HCT116 (cell line): ENCODE data around the gene TJP1. TPM values are rescaled to one million over a fixed set of nuclear protein-coding genes. Genes with fewer than 3 reads are reported as not detected.

Experiments
- ATAC-seq: fragments of 200-7000 bp; cut with Tn5 transposase; 2 replicates; pipeline ENCODE4 v1.9.1; 2020; ENCODE audit warnings: mild to moderate bottlenecking, moderate library complexity
- BruUV-seq: library from RNA; stranded (reverse); fragments of 400-500 nt; replicated peaks from 2 replicates; lab custom pipeline; 2021; lab: Mats Ljungman, UMichigan
- CTCF ChIA-PET: fragments of 300-600 bp; sonication (Branson Sonifier 250); formaldehyde crosslinking; loops from one replicate; lab custom pipeline; 2021; ENCODE audit warnings: antibody characterized with exemption; lab: Charles Lee
- POLR2A ChIA-PET: fragments of 300-600, 350-600 bp; sonication (Branson Sonifier 250); formaldehyde crosslinking; loops from one replicate; lab custom pipeline; 2021; ENCODE audit warnings: antibody characterized with exemption; lab: Charles Lee
- RAD21 ChIA-PET, 2 experiments: fragments of 300-600 bp; sonication (Branson Sonifier 250); formaldehyde crosslinking; loops; one replicate each; lab custom pipeline; 2023; ENCODE audit warnings: low total read pairs in 2 of 2; ENCODE audit not compliant: uncharacterized antibody in 2 of 2, unreplicated experiment in 2 of 2, low non-redundant PET in 1 of 2; lab: Charles Lee
- DNase-seq: peaks from one replicate; pipeline ENCODE4 v3.0.0-alpha.2; 2010; ENCODE audit warnings: low read depth, low spot score
- H2AFZ ChIP-seq: fragments of 200-600 bp; shearing (Covaris generic), sonication (generic); 2 replicates; pipeline ENCODE4 v1.6.1; 2017; ENCODE audit warnings: low read depth, mixed run types, mixed read lengths, antibody characterized with exemption, low read length; ENCODE audit not compliant: poor library complexity, severe bottlenecking
- H3K27ac ChIP-seq: 2 replicates; pipeline ENCODE4 v1.5.1; 2012; ENCODE audit warnings: low read depth, low read length
- H3K27me3 ChIP-seq: fragments of 200-600 bp; sonication (generic); 2 replicates; pipeline ENCODE4 v1.6.1; 2016; ENCODE audit warnings: mixed run types, low read length, mixed read lengths; ENCODE audit not compliant: insufficient read depth
- H3K36me3 ChIP-seq, 2 experiments: fragments of 200-500 bp in 1 of 2; fragments of 200-600 bp in 1 of 2; sonication (Bioruptor generic) in 1 of 2; sonication (generic) in 1 of 2; 2 replicates each; pipeline versions ENCODE4 v1.5.1 to v1.6.1; 2014 to 2016; ENCODE audit warnings: low read length in 2 of 2, inconsistent platforms in 1 of 2, mixed read lengths in 1 of 2, mixed run types in 1 of 2; ENCODE audit not compliant: insufficient read depth in 2 of 2, control insufficient read depth in 1 of 2
- H3K4me1 ChIP-seq, 2 experiments: fragments of 200-600 bp in 1 of 2; sonication (generic) in 1 of 2; 2 replicates each; pipeline versions ENCODE4 v1.5.1 to v1.6.1; 2012 to 2017; ENCODE audit warnings: low read length in 2 of 2, inconsistent platforms in 1 of 2, mild to moderate bottlenecking in 1 of 2, mixed read lengths in 1 of 2, mixed run types in 1 of 2, moderate library complexity in 1 of 2; ENCODE audit not compliant: insufficient read depth in 2 of 2, control insufficient read depth in 1 of 2
- H3K4me2 ChIP-seq: fragments of 200-600 bp; sonication (generic); 2 replicates; pipeline ENCODE4 v1.6.1; 2017; ENCODE audit warnings: mixed run types, low read length, mixed read lengths
- H3K4me3 ChIP-seq, 2 experiments: fragments of 200-600 bp in 1 of 2; sonication (generic) in 1 of 2; replicated peaks in 1 of 2; 2 replicates each; pipeline ENCODE4 v1.5.1; 2011 to 2016; ENCODE audit warnings: low read length in 2 of 2, control low read depth in 1 of 2, low read depth in 1 of 2, mild to moderate bottlenecking in 1 of 2, mixed read lengths in 1 of 2, mixed run types in 1 of 2
- H3K79me2 ChIP-seq: fragments of 200-600 bp; sonication (generic); 2 replicates; pipeline ENCODE4 v1.6.1; 2017; ENCODE audit warnings: mild to moderate bottlenecking, mixed run types, low read length, moderate library complexity, mixed read lengths; ENCODE audit not compliant: insufficient read depth
- H3K9ac ChIP-seq: fragments of 200-600 bp; sonication (generic); 2 replicates; pipeline ENCODE4 v1.6.1; 2016; ENCODE audit warnings: low read length, mixed read lengths
- H3K9me2 ChIP-seq: fragments of 200-600 bp; sonication (generic), shearing (Covaris generic); 2 replicates; pipeline ENCODE4 v1.6.1; 2017; ENCODE audit warnings: mixed run types, mild to moderate bottlenecking, moderate library complexity; ENCODE audit not compliant: insufficient read depth
- H3K9me3 ChIP-seq, 2 experiments: fragments of 200-500 bp in 1 of 2; fragments of 200-600 bp in 1 of 2; sonication (Bioruptor generic) in 1 of 2; sonication (generic) in 1 of 2; 2 replicates each; pipeline ENCODE4 v1.6.1; 2014 to 2017; ENCODE audit warnings: low read length in 2 of 2, mixed read lengths in 2 of 2, inconsistent platforms in 1 of 2, low read depth in 1 of 2, mild to moderate bottlenecking in 1 of 2, mixed run types in 1 of 2, moderate library complexity in 1 of 2; ENCODE audit not compliant: control insufficient read depth in 1 of 2, insufficient read depth in 1 of 2
- H4K20me1 ChIP-seq: fragments of 200-600 bp; sonication (generic), shearing (Covaris generic); 2 replicates; pipeline ENCODE4 v1.6.1; 2017; ENCODE audit warnings: mixed run types, mild to moderate bottlenecking, moderate library complexity; ENCODE audit not compliant: insufficient read depth
- EZH2phosphoT487 ChIP-seq: fragments of 200-600 bp; IDR thresholded peaks from 2 replicates; pipeline ENCODE4 v1.6.1; 2018; ENCODE audit warnings: antibody characterized with exemption, borderline replicate concordance
- JUND ChIP-seq: IDR thresholded peaks from 2 replicates; pipeline ENCODE4 v1.6.1; 2012
- POLR2AphosphoS5 ChIP-seq: IDR thresholded peaks from 2 replicates; pipeline ENCODE4 v1.6.1; 2011; ENCODE audit warnings: mild to moderate bottlenecking, low read depth, low read length, moderate library complexity
- RAD21 ChIP-seq: IDR thresholded peaks from 2 replicates; pipeline ENCODE4 v1.6.1; 2012; ENCODE audit warnings: low read depth, mild to moderate bottlenecking
- TCF7L2 ChIP-seq: IDR thresholded peaks from 2 replicates; pipeline ENCODE4 v1.7.0; 2011; ENCODE audit warnings: borderline replicate concordance, inconsistent platforms; ENCODE audit not compliant: insufficient read depth, insufficient read length; ENCODE audit errors: extremely low read depth
- YY1 ChIP-seq: IDR thresholded peaks from 2 replicates; pipeline ENCODE4 v1.6.1; 2011; ENCODE audit warnings: low read length, low read depth, moderate library complexity, mild to moderate bottlenecking; ENCODE audit not compliant: insufficient replicate concordance; ENCODE audit errors: extremely low read depth
- intact Hi-C: fragments of 100-400 bp; cut with micrococcal nuclease; formaldehyde crosslinking; loops from 2 replicates; pipeline ENCODE4 v1.10.0; 2022
- total RNA-seq: library from RNA; stranded (reverse); gene quantifications from one replicate; pipeline ENCODE4 v1.2.1, GENCODE V29; 2021; ENCODE audit not compliant: unreplicated experiment
- TF ChIP-seq, protein P1 (sequence below): IDR thresholded peaks from 2 replicates; pipeline ENCODE4 v1.6.1; 2011; ENCODE audit warnings: mild to moderate bottlenecking, low read length, moderate library complexity; ENCODE audit not compliant: insufficient replicate concordance; ENCODE audit errors: extremely low read depth
- TF ChIP-seq, protein P2 (sequence below), 3 experiments: fragments of 200-600 bp in 1 of 3; sonication (generic) in 1 of 3; IDR thresholded peaks in 2 of 3; conservative IDR thresholded peaks in 1 of 3; 2 replicates each; pipeline ENCODE4 v1.5.1; 2012 to 2017; ENCODE audit warnings: low read depth in 2 of 3, low read length in 2 of 3, antibody characterized with exemption in 1 of 3, borderline replicate concordance in 1 of 3, control low read depth in 1 of 3, mild to moderate bottlenecking in 1 of 3, mixed read lengths in 1 of 3, mixed run types in 1 of 3, moderate library complexity in 1 of 3; ENCODE audit not compliant: insufficient read depth in 1 of 3

The TJP1 gene
- total RNA-seq, 1 experiment from 2014 or later: 83.6 TPM

DNA sequence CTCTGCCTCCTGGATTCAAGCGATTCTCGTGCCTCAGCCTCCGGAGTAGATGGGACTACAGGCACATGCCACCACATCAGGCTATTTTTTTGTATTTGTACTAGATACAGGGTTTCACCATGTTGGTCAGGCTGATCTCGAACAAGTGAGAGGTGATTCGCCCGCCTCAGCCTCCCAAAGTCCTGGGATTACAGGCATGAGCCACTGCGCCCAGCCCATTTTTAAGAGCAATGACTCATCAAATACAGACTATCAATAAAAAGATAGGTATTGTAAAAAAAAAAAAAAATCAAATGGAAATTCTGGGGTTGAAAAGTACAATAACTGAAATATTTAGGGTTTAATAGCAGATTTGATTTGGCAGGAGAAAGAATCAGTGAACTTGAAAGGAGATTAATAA lies 129.0 kb downstream of the TJP1 start:
- BruUV-seq: no TSS peak
- no peaks in the 10 kb centered on the region for H4K20me1 ChIP-seq
- ChIA-PET RAD21 (interaction anchor here in 1 of 2 experiments (1.2 kb wide), 1 partner anchor 232 kb away, joined by 3 read pairs; no protein-coding TSS in a partner anchor), CTCF (interaction anchor here (4.3 kb wide), 1 partner anchor 232 kb away, joined by 28 read pairs; no protein-coding TSS in a partner anchor), POLR2A (no interaction called here)
- no peaks in the 10 kb centered on the region for H3K9me2 ChIP-seq
- ATAC-seq: peak; percentile 43
- H3K9ac ChIP-seq: no peak overlapping the region
- H3K27me3 ChIP-seq: no peaks in the 10 kb centered on the region
- no peak overlapping the region for H3K4me3 ChIP-seq
- TF ChIP-seq, protein P1, sequence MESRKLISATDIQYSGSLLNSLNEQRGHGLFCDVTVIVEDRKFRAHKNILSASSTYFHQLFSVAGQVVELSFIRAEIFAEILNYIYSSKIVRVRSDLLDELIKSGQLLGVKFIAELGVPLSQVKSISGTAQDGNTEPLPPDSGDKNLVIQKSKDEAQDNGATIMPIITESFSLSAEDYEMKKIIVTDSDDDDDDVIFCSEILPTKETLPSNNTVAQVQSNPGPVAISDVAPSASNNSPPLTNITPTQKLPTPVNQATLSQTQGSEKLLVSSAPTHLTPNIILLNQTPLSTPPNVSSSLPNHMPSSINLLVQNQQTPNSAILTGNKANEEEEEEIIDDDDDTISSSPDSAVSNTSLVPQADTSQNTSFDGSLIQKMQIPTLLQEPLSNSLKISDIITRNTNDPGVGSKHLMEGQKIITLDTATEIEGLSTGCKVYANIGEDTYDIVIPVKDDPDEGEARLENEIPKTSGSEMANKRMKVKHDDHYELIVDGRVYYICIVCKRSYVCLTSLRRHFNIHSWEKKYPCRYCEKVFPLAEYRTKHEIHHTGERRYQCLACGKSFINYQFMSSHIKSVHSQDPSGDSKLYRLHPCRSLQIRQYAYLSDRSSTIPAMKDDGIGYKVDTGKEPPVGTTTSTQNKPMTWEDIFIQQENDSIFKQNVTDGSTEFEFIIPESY: no peak
- TF ChIP-seq EZH2phosphoT487: no peak
- TF ChIP-seq JUND: peak; percentile 14; the same call in 1 of the 2 replicates
- no peak for TF ChIP-seq YY1
- no peak for TF ChIP-seq TCF7L2
- no peaks in the 10 kb centered on the region for H3K36me3 ChIP-seq
- intact Hi-C loops: loop anchor here (10.0 kb wide), 1 partner anchor 232 kb away; no protein-coding TSS in a partner anchor
- H3K4me2 ChIP-seq: peak overlapping the region; percentile 8; the same call in 1 of the 2 replicates
- H3K9me3 ChIP-seq: no peaks in the 10 kb centered on the region
- H2AFZ ChIP-seq: no peak overlapping the region
- H3K4me1 ChIP-seq: peaks cover 24 to 38% of the 10 kb centered on the region in 2 experiments
- no peak overlapping the region for H3K27ac ChIP-seq
- no peaks in the 10 kb centered on the region for H3K79me2 ChIP-seq
- no peak for DNase-seq

DNA sequence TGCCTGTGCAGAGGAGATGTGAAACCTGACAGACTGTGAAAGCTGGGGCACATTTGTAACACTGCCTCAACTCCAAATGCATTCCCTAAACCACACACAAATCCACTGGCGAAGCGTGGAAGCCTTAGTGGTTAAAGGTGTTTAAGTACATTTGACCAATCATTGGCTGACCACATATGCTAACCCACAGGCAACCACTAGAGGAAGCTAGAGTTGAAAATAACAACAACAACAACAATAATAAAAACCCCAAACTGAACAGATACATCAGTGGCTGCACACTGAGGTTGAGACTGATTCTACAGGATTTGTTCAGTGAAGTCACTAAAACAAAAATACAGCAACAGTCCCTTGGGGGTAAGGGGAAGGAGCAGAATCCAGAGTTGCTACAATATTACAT lies 129.7 kb downstream of the TJP1 start:
- no peaks in the 10 kb centered on the region for H3K9me3 ChIP-seq
- RAD21 ChIA-PET: interaction anchor here in 1 of 2 experiments (1.2 kb wide), 1 partner anchor 233 kb away, joined by 3 read pairs; no protein-coding TSS in a partner anchor
- H3K4me1 ChIP-seq: peaks cover 21 to 33% of the 10 kb centered on the region in 2 experiments
- H3K27ac ChIP-seq: no peak overlapping the region
- TF ChIP-seq POLR2AphosphoS5 (no peak), RAD21 (peak; percentile 31; the same call in 1 of the 2 replicates)
- TF ChIP-seq, protein P2, sequence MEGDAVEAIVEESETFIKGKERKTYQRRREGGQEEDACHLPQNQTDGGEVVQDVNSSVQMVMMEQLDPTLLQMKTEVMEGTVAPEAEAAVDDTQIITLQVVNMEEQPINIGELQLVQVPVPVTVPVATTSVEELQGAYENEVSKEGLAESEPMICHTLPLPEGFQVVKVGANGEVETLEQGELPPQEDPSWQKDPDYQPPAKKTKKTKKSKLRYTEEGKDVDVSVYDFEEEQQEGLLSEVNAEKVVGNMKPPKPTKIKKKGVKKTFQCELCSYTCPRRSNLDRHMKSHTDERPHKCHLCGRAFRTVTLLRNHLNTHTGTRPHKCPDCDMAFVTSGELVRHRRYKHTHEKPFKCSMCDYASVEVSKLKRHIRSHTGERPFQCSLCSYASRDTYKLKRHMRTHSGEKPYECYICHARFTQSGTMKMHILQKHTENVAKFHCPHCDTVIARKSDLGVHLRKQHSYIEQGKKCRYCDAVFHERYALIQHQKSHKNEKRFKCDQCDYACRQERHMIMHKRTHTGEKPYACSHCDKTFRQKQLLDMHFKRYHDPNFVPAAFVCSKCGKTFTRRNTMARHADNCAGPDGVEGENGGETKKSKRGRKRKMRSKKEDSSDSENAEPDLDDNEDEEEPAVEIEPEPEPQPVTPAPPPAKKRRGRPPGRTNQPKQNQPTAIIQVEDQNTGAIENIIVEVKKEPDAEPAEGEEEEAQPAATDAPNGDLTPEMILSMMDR (IDR thresholded peaks at IDR 0.05 in 2 of 3, conservative IDR thresholded peaks at IDR 0.05 in 1 of 3; ENCODE audit: borderline replicate concordance in 1 of 3, insufficient read depth in 1 of 3, low read depth in 2 of 3, low read length in 2 of 3): peak in 2 of 3 experiments; percentile 54 to 63; a peak in 4 of 6 replicates
- intact Hi-C loops: loop anchor here (10.0 kb wide), 1 partner anchor 232 kb away; no protein-coding TSS in a partner anchor
- H3K9me2 ChIP-seq: no peaks in the 10 kb centered on the region
- no peaks in the 10 kb centered on the region for H4K20me1 ChIP-seq
- no peaks in the 10 kb centered on the region for H3K27me3 ChIP-seq
- CTCF ChIA-PET: interaction anchor here (4.3 kb wide), 1 partner anchor 233 kb away, joined by 28 read pairs; no protein-coding TSS in a partner anchor
- no TSS peak for BruUV-seq
- DNase-seq (no peak), ATAC-seq (peak; percentile 55)
- H3K4me3 ChIP-seq: no peak overlapping the region
- no peak overlapping the region for H3K9ac ChIP-seq
- POLR2A ChIA-PET: no interaction called here
- H3K36me3 ChIP-seq: no peaks in the 10 kb centered on the region
- H2AFZ ChIP-seq: no peak overlapping the region
- H3K79me2 ChIP-seq: no peaks in the 10 kb centered on the region
- H3K4me2 ChIP-seq: no peak overlapping the region
